GM23338 (cell line): ENCODE data around the gene ZFYVE26. TPM values are rescaled to one million over a fixed set of nuclear protein-coding genes. Genes with fewer than 3 reads are reported as not detected.

ENCODE experiments used
- CREB1 ChIP-seq: fragments of 250-450 bp; sonication (Bioruptor Pico); IDR thresholded peaks from 2 replicates; pipeline ENCODE4 v1.5.0; 2020; ENCODE audit warnings: low read depth, mild to moderate bottlenecking, moderate library complexity
- CTCF ChIP-seq, 2 experiments: fragments of 200-600 bp in 1 of 2; sonication (generic) in 1 of 2; conservative IDR thresholded peaks; 2 replicates each; pipeline versions ENCODE4 v1.5.1 to v1.6.1; 2016 to 2017; ENCODE audit warnings: antibody characterized with exemption in 2 of 2, low read depth in 2 of 2, mild to moderate bottlenecking in 2 of 2, moderate library complexity in 1 of 2
- ETS1 ChIP-seq: IDR thresholded peaks from 2 replicates; pipeline ENCODE4 v1.6.1; 2016; ENCODE audit warnings: antibody characterized with exemption
- EZH2 ChIP-seq: fragments of 200-600 bp; sonication (generic); IDR thresholded peaks from one replicate; pipeline ENCODE4 v1.8.0; 2017; ENCODE audit warnings: antibody characterized with exemption, mild to moderate bottlenecking, low read depth; ENCODE audit not compliant: unreplicated experiment
- EZH2phosphoT487 ChIP-seq: fragments of 200-600 bp; sonication (generic); IDR thresholded peaks from one replicate; pipeline ENCODE4 v1.8.1; 2018; ENCODE audit warnings: antibody characterized with exemption; ENCODE audit not compliant: unreplicated experiment
- JUNB ChIP-seq: IDR thresholded peaks from one replicate; pipeline ENCODE4 v1.6.1; 2016; ENCODE audit warnings: antibody characterized with exemption; ENCODE audit not compliant: unreplicated experiment
- POLR2AphosphoS5 ChIP-seq: IDR thresholded peaks from 2 replicates; pipeline ENCODE4 v1.6.1; 2016; ENCODE audit warnings: antibody characterized with exemption, low read depth
- STAT1 ChIP-seq: IDR thresholded peaks from one replicate; pipeline ENCODE4 v1.6.1; 2016; ENCODE audit warnings: antibody characterized with exemption; ENCODE audit not compliant: unreplicated experiment
- ZNF114 ChIP-seq: fragments of 250-450 bp; sonication (Bioruptor Pico); IDR thresholded peaks from 2 replicates; pipeline ENCODE4 v1.5.0; 2020; ENCODE audit warnings: mild to moderate bottlenecking, moderate library complexity
- ZNF331 ChIP-seq: fragments of 250-450 bp; sonication (Bioruptor Pico); IDR thresholded peaks from 2 replicates; pipeline ENCODE4 v1.5.0; 2020; ENCODE audit warnings: low read depth, mild to moderate bottlenecking, moderate library complexity
- ZNF462 ChIP-seq: fragments of 250-450 bp; sonication (Bioruptor Pico); IDR thresholded peaks from 2 replicates; pipeline ENCODE4 v1.5.0; 2020; ENCODE audit warnings: mild to moderate bottlenecking, moderate library complexity
- polyA plus RNA-seq: library from polyadenylated mRNA; unstranded; fragments of >200 nt; fragmentation: Nextera tagmentation; extraction: Ambion mirVana; gene quantifications from 2 replicates; pipeline ENCODE4 v1.2.1, GENCODE V29; 2016
- total RNA-seq: library from RNA; depleted of rRNA; stranded (reverse); fragments of >200 nt; shearing (Covaris generic); gene quantifications from 2 replicates; pipeline ENCODE4 v1.2.3, GENCODE V29; 2014

The ZFYVE26 gene
- total and polyA plus RNA-seq, 2 experiments from 2014 or later: 5.6 to 36.0 TPM

GRCh38 chr14:67800743-67801142 lies 15.6 kb downstream of the ZFYVE26 start (continued):
- TF ChIP-seq ZNF462 (CRISPR knock-in tag) (no peak), ZNF114 (CRISPR knock-in tag) (no peak), CTCF (conservative IDR thresholded peaks at IDR 0.05; ENCODE audit: low read depth in 2 of 2) (no peak), JUNB (no peak), CREB1 (CRISPR knock-in tag) (no peak), STAT1 (no peak), EZH2phosphoT487 (no peak), ETS1 (no peak), ZNF331 (CRISPR knock-in tag) (no peak), POLR2AphosphoS5 (no peak), EZH2 (no peak)
